Stimulated activated CD8-positive, alpha-beta memory T cell treated with anti-CD3 and anti-CD28 coated beads, Interleukin-7, amount 100 ng/mL, for 24 hours (primary cell): ENCODE measurements around the gene SMG9.

ENCODE experiments used
- DNase-seq: peaks from one replicate; pipeline ENCODE4 v3.0.0-alpha.2; 2020; ENCODE audit warnings: low read depth

Gene SMG9

GRCh38 chr19:43755256-43755801 lies 567 bp upstream of the SMG9 start:
- DNase-seq, result peak; percentile 61

GRCh38 chr19:43754253-43754502 lies 584 bp downstream of the SMG9 start:
- DNase-seq, result no peak

GRCh38 chr19:43752287-43752875 lies 2.4 kb downstream of the SMG9 start:
- no peak for DNase-seq

GRCh38 chr19:43751466-43752220 lies 3.1 kb downstream of the SMG9 start:
- no peak for DNase-seq

- DNase-seq, result no peak
These were observed 4.9 kb downstream of the SMG9 start for GRCh38 chr19:43749898-43750297.

- no peak for DNase-seq
These were observed 5.6 kb downstream of the SMG9 start for GRCh38 chr19:43749152-43749551.

- no peak for DNase-seq
These were observed 6.1 kb downstream of the SMG9 start for GRCh38 chr19:43748685-43749084.

- no peak for DNase-seq
These were observed 6.6 kb downstream of the SMG9 start for GRCh38 chr19:43748205-43748594.

- DNase-seq, result no peak
These were observed 7.1 kb downstream of the SMG9 start for GRCh38 chr19:43747557-43748204.

- DNase-seq, result no peak
These were observed 11.7 kb downstream of the SMG9 start for GRCh38 chr19:43743059-43743458.

- DNase-seq, result no peak
These were observed 13.5 kb downstream of the SMG9 start for GRCh38 chr19:43741075-43741825.

- DNase-seq, result no peak
These were observed 15.1 kb downstream of the SMG9 start for GRCh38 chr19:43739439-43740235.

GRCh38 chr19:43738780-43739211 lies 16.0 kb downstream of the SMG9 start:
- DNase-seq, result no peak

- DNase-seq, result no peak
These were observed 18.8 kb downstream of the SMG9 start for GRCh38 chr19:43735957-43736356.

- no peak for DNase-seq
These were observed 19.7 kb downstream of the SMG9 start for GRCh38 chr19:43735013-43735412.

GRCh38 chr19:43731846-43732245 lies 22.9 kb downstream of the SMG9 start:
- no peak for DNase-seq

- DNase-seq, result no peak
These were observed 23.4 kb downstream of the SMG9 start for GRCh38 chr19:43731346-43731745.

GRCh38 chr19:43729919-43730318 lies 24.8 kb downstream of the SMG9 start:
- DNase-seq, result no peak

GRCh38 chr19:43727593-43727853 lies 27.2 kb downstream of the SMG9 start:
- no peak for DNase-seq

- no peak for DNase-seq
These were observed 27.8 kb downstream of the SMG9 start for GRCh38 chr19:43726736-43727592.

GRCh38 chr19:43725468-43725867 lies 29.3 kb downstream of the SMG9 start:
- DNase-seq, result no peak
